Skin epidermis (tissue), 12 donors: ENCODE results near the gene POU3F1.
A peak's percentile ranks its signal among the peaks of the same experiment; 100 is the strongest.

Experiments used
- H3K27ac ChIP-seq, 21 experiments: fragments of 200-600 bp; sonication (generic) in 11 of 21; one replicate each; pipeline ENCODE4 v1.5.0; 2020; ENCODE audit warnings: mild to moderate bottlenecking in 3 of 21, inconsistent platforms in 2 of 21, moderate library complexity in 2 of 21
- H3K4me3 ChIP-seq, 7 experiments: fragments of 200-600 bp; sonication (generic) in 2 of 7; one replicate each; pipeline ENCODE4 v1.5.0; 2020; ENCODE audit warnings: inconsistent platforms in 2 of 7, mild to moderate bottlenecking in 2 of 7, moderate library complexity in 1 of 7

POU3F1 gene

GRCh38 chr1:38030596-38031512, 15.7 kb downstream of the POU3F1 start:
- no peak overlapping the region for H3K4me3 ChIP-seq
- peak overlapping the region in 20 of 21 experiments; percentile 13 to 93 (median 74) for H3K27ac ChIP-seq

GRCh38 chr1:38029685-38030511, 16.7 kb downstream of the POU3F1 start:
- H3K27ac ChIP-seq, result peak overlapping the region in 20 of 21 experiments; percentile 13 to 93 (median 78)
- H3K4me3 ChIP-seq, result no peak overlapping the region

DNA sequence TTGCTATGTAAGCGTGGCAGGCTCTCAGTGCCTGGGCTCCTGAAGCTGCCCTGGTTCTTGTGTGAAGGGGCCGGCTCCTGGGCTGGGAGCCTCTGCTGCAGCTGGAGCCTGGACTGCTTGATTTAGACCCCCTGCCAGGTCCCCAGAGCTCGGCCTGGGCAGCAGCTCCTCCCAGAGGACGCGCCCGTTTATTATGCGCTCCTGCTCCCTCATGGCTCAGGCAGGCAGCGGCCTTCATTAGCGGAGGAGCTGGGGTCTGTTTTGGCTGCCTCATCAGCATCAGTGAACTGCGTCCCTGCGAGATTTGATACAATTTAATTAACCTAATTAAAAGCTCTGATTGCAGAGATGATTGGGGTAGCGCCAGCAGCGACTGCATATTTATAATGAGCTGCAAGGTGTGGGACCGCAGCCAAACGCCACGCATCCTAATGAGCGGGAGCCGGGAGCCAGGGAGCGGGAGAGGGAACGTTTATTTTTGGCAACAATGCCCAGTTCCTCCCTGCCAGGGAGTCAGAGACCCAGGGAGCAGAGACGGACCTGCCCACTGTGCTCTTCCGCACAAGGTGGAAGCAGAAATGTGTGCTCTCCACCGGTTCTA, 17.4 kb downstream of the POU3F1 start:
- Histone ChIP-seq H3K27ac (peak overlapping the region in 20 of 21 experiments; percentile 13 to 93 (median 78)), H3K4me3 (no peak overlapping the region)

- H3K27ac ChIP-seq, result peak overlapping the region in 16 of 21 experiments; percentile 19 to 93 (median 78)
- H3K4me3 ChIP-seq, result no peak overlapping the region
These were observed 17.9 kb downstream of the POU3F1 start for GRCh38 chr1:38028671-38029070.

GRCh38 chr1:38028105-38028591, 18.4 kb downstream of the POU3F1 start:
- Histone ChIP-seq H3K4me3 (no peak overlapping the region), H3K27ac (peak overlapping the region in 16 of 21 experiments; percentile 11 to 93 (median 72))

- Histone ChIP-seq H3K27ac (peak overlapping the region in 16 of 21 experiments; percentile 11 to 93 (median 74)), H3K4me3 (peak overlapping the region in 1 of 7 experiments; percentile 7)
These were observed 19.1 kb downstream of the POU3F1 start for GRCh38 chr1:38027201-38028104.

DNA sequence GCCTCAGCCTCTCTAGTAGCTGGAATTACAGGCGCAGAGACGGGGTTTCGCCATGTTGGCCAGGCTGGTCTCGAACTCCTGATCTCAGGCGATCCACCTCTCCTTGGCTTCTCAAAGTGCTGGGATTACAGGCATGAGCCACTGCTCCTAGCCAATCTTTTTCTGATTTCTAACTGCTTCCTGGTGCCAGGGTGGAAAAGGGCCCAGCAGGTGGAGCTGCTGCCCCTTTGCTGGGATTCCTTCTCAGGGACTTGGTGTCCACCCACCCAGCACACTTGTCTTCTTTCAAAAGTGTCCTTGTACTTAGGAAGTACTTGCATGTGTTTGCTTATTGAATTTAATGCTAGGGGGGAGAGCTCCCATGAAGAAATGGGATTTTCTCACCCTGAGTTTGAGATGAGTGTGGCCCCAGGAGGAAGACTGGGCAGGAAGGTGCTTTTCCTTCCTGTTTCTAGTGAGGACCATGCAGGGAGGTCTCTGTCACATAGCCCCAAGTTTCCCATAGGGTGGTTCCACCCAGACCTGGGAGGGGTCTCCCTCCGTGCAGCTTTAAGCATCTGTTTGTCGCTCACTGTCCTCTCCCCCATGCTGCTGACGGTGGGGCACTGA, 19.9 kb downstream of the POU3F1 start:
- Histone ChIP-seq H3K4me3 (no peak overlapping the region), H3K27ac (peak overlapping the region in 15 of 21 experiments; percentile 35 to 93 (median 65))

DNA sequence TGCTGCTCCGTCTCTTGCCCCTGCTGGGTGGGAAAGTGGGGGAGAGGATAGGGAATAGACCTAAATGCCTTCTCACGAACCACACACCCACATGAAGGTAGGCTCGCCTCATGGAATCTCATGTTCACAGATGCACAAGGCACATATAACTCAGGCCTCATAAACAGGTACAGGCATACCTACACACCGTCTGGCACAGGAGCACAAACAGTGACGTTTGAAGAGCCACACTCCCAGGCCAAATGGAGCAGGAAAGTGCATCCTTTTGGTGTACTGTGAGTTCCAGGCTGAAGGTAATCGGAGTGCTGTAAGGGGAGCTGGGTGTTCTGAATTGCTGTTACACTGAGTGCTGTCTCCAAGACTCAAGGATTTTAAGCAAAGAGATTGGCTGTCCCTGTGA, 20.9 kb downstream of the POU3F1 start:
- no peak overlapping the region for H3K4me3 ChIP-seq
- H3K27ac ChIP-seq, result peak overlapping the region in 15 of 21 experiments; percentile 35 to 93 (median 56)

- H3K4me3 ChIP-seq, result no peak overlapping the region
- H3K27ac ChIP-seq, result peak overlapping the region in 13 of 21 experiments; percentile 35 to 93 (median 65)
These were observed 21.4 kb downstream of the POU3F1 start for GRCh38 chr1:38025233-38025632.

DNA sequence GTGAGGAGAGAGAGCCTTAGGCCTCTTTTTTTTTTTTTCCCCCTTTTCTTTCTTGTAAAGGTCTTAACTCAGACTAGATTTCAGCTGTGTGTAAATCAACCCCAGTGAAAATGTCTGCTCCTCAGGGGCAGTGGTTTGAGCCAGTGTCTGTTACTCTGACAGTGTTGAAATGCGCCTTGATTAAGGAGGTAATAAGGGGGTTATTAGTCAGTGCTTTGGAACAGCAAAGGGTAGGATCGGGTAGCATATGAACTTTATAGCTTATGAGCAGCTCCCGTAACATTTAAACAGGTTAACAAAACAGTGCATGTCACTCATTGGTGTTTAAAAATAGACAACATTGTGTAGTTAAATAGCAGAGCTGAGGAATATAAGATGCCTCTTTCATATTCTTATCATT, 23.8 kb downstream of the POU3F1 start:
- Histone ChIP-seq H3K4me3 (no peak overlapping the region), H3K27ac (no peak overlapping the region)

DNA sequence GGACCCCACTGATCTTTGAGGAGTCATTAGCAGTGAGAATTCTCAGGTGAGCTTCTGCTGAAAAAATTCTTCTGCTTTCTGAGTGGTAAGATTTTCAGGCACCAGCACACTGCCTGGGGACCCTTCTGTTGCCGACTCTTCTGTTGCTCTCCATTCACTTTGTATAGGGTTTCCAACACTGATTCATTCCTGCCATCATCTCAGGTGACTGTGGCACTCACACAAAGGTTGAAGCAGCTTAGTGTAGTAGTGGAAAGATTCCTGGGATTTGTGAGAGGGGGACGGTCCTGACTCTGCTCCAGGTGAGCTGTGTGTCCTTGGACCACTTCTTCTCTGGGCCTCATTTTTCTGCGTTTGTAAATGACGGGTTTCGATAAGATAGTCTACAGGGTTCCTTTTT, 24.6 kb downstream of the POU3F1 start:
- Histone ChIP-seq H3K27ac (no peak overlapping the region), H3K4me3 (no peak overlapping the region)

DNA sequence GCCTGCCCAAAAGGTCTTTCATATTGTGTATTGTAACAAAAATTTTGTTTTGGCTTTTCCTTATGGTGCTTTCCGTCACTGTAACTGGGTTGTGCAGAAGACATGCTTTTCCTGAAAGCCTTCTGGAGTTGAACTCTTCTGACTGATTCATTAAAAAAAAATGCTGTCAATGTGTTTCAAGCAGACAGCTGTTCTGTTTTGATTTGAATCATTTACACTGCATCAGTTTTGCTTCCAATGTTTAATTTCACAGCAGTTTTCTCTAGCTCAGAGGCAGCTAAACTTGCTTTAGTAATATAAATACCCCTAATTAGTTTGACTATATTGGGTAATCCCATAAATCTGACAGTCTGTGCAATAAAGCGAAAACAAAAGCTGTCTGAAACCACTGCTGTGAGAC, 26.2 kb downstream of the POU3F1 start:
- Histone ChIP-seq H3K4me3 (no peak overlapping the region), H3K27ac (no peak overlapping the region)

DNA sequence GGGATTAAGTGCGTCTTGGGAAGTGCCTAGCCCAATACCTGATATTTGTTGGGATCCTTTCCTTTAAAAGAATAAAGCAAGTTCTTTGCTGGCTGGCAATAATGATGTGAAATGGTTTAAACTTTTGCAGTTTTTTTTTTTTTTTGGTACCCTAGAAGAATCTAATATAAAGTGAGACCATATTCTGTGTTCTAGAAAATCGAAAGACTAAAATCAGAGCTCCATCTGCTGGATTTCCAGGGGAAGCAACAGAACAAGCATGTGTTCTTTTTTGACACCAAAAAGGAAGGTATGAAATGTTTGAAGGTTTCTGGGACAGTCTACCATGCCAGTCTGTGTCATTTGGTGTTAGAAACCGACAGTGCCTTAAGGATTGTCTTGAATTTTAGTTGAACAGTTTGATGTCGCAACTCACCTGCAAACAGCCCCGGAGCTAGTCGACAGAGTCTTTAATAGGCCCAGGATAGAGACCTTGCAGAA, 27.7 kb downstream of the POU3F1 start:
- H3K27ac ChIP-seq, result no peak overlapping the region

DNA sequence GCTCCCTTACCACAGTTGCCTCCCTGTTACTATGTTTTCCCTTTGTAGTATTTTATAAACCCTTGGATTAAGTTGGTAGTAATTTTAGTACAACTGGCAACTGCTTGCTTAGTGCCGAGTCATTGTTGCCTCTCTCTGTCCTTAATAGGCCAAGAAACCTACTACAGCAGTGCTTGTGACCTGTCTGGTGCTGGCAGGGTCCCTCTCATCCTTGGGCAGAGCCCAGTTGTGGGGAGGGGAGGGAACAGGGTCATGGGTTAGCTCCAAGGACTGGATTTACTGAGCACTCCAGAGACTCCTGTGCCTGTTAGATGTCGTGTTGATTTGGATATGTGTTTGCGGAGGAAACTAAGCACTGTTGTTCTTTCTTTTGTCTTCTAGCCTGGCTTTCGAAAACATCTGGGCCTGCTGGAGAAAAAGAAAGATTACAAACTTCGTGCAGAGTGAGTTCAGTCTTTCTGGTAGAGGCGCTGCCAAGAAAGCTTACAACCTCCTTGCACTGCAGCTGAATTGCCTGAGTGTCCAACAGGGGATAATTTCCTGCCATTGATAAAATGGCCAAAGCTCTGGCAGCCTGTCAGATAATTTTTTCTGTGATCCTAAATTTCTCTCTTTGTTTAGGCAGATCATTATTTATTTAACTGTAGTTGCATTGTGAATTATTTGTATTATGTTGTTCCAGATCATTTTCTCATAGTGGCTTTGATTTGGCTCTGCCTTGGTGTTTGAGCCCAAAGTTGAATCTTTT, 30.4 kb downstream of the POU3F1 start:
- Histone ChIP-seq H3K4me3 (no peak overlapping the region), H3K27ac (peak overlapping the region in 2 of 21 experiments; percentile 8 to 20)

More for the DNA sequence above, 27.7 kb downstream of the POU3F1 start:
- no peak overlapping the region for H3K4me3 ChIP-seq

- Histone ChIP-seq H3K27ac (peak overlapping the region in 1 of 21 experiments; percentile 26), H3K4me3 (no peak overlapping the region)
These were observed 31.7 kb downstream of the POU3F1 start for GRCh38 chr1:38014724-38015424.

GRCh38 chr1:38014171-38014570, 32.4 kb downstream of the POU3F1 start:
- Histone ChIP-seq H3K27ac (peak overlapping the region in 2 of 21 experiments; percentile 93 to 95), H3K4me3 (no peak overlapping the region)

- peak overlapping the region; percentile 63 to 98 (median 93) for H3K27ac ChIP-seq
- H3K4me3 ChIP-seq, result peak overlapping the region; percentile 48 to 81 (median 67)
These were observed 33.4 kb downstream of the POU3F1 start for GRCh38 chr1:38013227-38013622.
